ENCODE data around the gene TAC1. TPM values are rescaled to one million over a fixed set of nuclear protein-coding genes. Genes with fewer than 3 reads are reported as not detected.

Gene TAC1
- total and polyA plus RNA-seq, 2 donors (not counting 3 experiments of a cell fraction or from before 2014, with no cell fraction given) = not detected

DNA sequence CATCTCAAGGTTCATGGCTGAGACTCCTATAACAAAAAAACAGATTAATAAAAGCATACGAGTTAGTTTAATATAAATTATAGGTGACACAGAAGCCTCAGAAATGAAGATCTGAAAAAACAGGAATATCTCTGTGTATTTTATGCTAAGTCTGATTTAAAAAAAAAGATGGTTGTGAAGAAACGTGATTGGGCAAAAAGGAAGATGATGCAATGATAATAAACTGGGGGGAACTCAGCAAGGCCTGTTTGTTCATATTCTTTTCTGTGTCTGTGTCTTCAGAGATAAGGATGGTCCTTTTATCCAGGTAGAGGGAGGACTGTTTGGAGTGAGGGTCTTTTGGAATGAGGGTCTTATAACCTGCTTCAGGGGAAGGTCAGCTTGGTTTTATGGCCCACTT lies 25.9 kb downstream of the TAC1 start:
- TF ChIP-seq GATA2 (IDR thresholded peaks at IDR 0.05; ENCODE audit: insufficient read depth, insufficient read length, low read depth, low read length) = no peak
- no peak for TF ChIP-seq POLR2A (IDR thresholded peaks at IDR 0.05; ENCODE audit: low read depth, low read length)
- TF ChIP-seq, protein P1, sequence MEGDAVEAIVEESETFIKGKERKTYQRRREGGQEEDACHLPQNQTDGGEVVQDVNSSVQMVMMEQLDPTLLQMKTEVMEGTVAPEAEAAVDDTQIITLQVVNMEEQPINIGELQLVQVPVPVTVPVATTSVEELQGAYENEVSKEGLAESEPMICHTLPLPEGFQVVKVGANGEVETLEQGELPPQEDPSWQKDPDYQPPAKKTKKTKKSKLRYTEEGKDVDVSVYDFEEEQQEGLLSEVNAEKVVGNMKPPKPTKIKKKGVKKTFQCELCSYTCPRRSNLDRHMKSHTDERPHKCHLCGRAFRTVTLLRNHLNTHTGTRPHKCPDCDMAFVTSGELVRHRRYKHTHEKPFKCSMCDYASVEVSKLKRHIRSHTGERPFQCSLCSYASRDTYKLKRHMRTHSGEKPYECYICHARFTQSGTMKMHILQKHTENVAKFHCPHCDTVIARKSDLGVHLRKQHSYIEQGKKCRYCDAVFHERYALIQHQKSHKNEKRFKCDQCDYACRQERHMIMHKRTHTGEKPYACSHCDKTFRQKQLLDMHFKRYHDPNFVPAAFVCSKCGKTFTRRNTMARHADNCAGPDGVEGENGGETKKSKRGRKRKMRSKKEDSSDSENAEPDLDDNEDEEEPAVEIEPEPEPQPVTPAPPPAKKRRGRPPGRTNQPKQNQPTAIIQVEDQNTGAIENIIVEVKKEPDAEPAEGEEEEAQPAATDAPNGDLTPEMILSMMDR (IDR thresholded peaks at IDR 0.05; ENCODE audit: extremely low read depth in 1 of 2, insufficient read depth in 1 of 2, low read depth in 1 of 2, low read length in 2 of 2) = no peak
- TF ChIP-seq POLR2AphosphoS5 (IDR thresholded peaks at IDR 0.05; ENCODE audit: insufficient read depth, low read depth, low read length) = no peak
- TF ChIP-seq EZH2 (IDR thresholded peaks at IDR 0.05; ENCODE audit: borderline replicate concordance, low read depth, low read length, severe bottlenecking) = no peak
- TF ChIP-seq JUN (IDR thresholded peaks at IDR 0.05; ENCODE audit: borderline replicate concordance, insufficient read depth, insufficient read length, low read depth) = no peak
- TF ChIP-seq MYC (IDR thresholded peaks at IDR 0.05; ENCODE audit: low read depth, low read length) = no peak
- TF ChIP-seq FOS (IDR thresholded peaks at IDR 0.05; ENCODE audit: borderline replicate concordance, insufficient read depth, low read length) = no peak
- no peak for TF ChIP-seq MAX (IDR thresholded peaks at IDR 0.05; ENCODE audit: insufficient read depth, insufficient read length)
- no peak for DNase-seq (ENCODE audit: low read depth, low spot score)
- intact Hi-C loops (cut with micrococcal nuclease) = no loop called here
- no TSS peak for BruUV-seq (replicated peaks)
- Histone ChIP-seq H3K27me3 (ENCODE audit: control insufficient read depth in 2 of 2, insufficient read depth in 2 of 2, low read length in 2 of 2) (no peaks in the 10 kb centered on the region), H3K27ac (ENCODE audit: insufficient read depth, low read depth, low read length) (no peak overlapping the region), H3K79me2 (ENCODE audit: control insufficient read depth, insufficient read depth, low read length) (no peaks in the 10 kb centered on the region), H3K9ac (replicated peaks; ENCODE audit: extremely low read depth, insufficient read depth, low read length) (no peak overlapping the region), H4K20me1 (replicated peaks; ENCODE audit: control insufficient read depth, extremely low read depth, insufficient read depth, low read length) (no peaks in the 10 kb centered on the region), H3K4me3 (replicated peaks in 1 of 3; ENCODE audit: insufficient read depth in 1 of 3, low read depth in 1 of 3, low read length in 3 of 3) (no peak overlapping the region), H3K36me3 (ENCODE audit: control insufficient read depth in 2 of 2, extremely low read depth in 1 of 2, insufficient read depth in 2 of 2, low read length in 2 of 2) (no peaks in the 10 kb centered on the region), H3K9me1 (replicated peaks; ENCODE audit: control insufficient read depth, extremely low read depth, insufficient read depth, low read length) (no peaks in the 10 kb centered on the region), H3K4me2 (ENCODE audit: insufficient read depth, low read length) (no peak overlapping the region), H2AFZ (ENCODE audit: low read depth, low read length) (no peak overlapping the region), H3K4me1 (ENCODE audit: control insufficient read depth, extremely low read depth, insufficient read depth, low read length) (no peaks in the 10 kb centered on the region), H3K9me3 (replicated peaks; ENCODE audit: control insufficient read depth, insufficient read depth, low read length) (no peaks in the 10 kb centered on the region)
- FAIRE-seq = no peak
- dilution Hi-C loops (cut with MboI; ENCODE audit: extremely low pct_ligation_motif_present, low sequenced_read_pairs) = no loop called here
- CTCF ChIA-PET = no interaction called here
- POLR2A ChIA-PET = no interaction called here

All from endothelial cell of umbilical vein (primary cell).